GM08714 (cell line): ENCODE measurements around the gene MYO10.
"Not testable (repeated sequence)": the region's sequence is repeated elsewhere in the genome, so short reads cannot be mapped to it uniquely, and the experiment has no call there.

Source experiments
- H3K4me3 ChIP-seq: fragments of 200-500 bp; sonication (Bioruptor generic); 2 replicates; pipeline ENCODE4 v1.5.1; 2014; ENCODE audit warnings: mild to moderate bottlenecking, low read length, inconsistent platforms
- ZNF274 ChIP-seq: IDR thresholded peaks from 2 replicates; pipeline ENCODE4 v1.6.1; 2012; ENCODE audit warnings: mild to moderate bottlenecking, low read depth, low read length

Gene MYO10

GRCh38 chr5:16777432-16777831 lies 158.7 kb downstream of the MYO10 start:
- TF ChIP-seq ZNF274, result no peak
- H3K4me3 ChIP-seq, result no peak overlapping the region

DNA sequence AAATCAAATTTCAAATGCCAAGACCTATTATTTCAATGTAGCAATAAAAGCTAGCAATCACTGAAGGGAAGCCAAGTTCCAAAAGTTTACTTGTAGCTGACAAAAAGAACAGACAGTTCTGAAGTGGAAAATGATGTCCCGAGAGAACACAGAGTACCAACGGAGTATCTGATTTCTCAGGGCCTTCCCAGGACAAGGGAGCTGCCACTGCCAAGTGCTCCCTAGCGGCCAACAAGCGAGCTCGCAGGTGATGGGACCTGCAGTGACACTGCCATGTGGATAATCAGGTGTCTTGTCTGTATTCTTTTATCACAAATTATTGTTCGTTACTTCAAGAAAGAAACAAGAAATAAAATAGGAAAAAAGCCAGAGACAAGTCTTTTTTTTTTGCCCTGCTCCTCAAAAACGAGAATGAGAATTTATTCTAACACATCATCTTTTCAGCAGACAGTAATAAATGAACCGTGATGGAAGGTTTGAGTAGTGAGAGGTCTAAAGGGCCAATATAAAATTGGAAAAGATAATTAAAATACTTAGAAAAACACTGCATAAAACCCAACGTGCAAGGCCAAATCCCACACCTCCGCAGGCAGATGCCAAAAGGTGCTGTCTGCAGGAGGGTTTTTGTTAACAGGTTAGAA lies 159.4 kb downstream of the MYO10 start:
- no peak overlapping the region for H3K4me3 ChIP-seq
- no peak for TF ChIP-seq ZNF274

DNA sequence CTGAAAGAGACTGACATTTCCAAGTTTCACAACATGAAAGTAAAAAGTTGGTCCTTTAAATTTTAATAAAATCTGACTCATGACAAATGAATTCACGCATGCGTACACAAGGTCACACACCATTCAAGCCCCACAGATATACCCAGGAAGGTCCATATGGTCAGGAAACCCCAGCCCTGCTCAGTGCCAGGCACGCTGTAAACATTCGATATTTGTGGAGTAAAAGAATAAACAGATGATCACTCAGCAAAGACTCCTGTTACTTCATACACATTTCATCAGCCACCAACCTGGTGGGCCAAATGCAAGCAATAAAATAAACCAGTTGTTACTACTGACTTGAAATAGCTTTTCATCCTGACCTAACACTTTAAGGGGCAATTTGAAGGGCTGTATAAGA lies 161.3 kb downstream of the MYO10 start:
- no peak overlapping the region for H3K4me3 ChIP-seq
- no peak for TF ChIP-seq ZNF274

- TF ChIP-seq ZNF274, result no peak
- H3K4me3 ChIP-seq, result no peak overlapping the region
Measured at GRCh38 chr5:16773991-16774390, 162.1 kb downstream of the MYO10 start.

DNA sequence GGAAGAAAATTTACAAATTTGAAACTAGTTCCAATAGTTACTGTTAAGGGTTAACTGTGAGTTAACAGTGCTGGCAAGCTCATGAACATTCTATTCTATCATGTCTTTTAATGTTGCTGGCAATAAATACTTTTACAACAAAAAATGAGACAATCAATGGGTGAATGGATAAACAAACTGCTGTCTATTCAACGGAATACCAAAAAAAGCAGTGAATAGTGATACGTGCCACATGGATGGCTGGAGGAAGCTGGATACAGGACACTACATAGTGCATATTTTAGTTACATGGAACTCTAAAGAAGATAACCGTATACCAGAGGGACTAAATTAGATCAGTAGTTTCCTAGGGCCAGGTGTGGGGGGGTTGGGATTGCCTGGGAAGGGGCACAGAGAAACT lies 163.5 kb downstream of the MYO10 start:
- no peak for TF ChIP-seq ZNF274
- no peak overlapping the region for H3K4me3 ChIP-seq

GRCh38 chr5:16768184-16768583 lies 167.9 kb downstream of the MYO10 start:
- TF ChIP-seq ZNF274, result no peak
- no peak overlapping the region for H3K4me3 ChIP-seq

DNA sequence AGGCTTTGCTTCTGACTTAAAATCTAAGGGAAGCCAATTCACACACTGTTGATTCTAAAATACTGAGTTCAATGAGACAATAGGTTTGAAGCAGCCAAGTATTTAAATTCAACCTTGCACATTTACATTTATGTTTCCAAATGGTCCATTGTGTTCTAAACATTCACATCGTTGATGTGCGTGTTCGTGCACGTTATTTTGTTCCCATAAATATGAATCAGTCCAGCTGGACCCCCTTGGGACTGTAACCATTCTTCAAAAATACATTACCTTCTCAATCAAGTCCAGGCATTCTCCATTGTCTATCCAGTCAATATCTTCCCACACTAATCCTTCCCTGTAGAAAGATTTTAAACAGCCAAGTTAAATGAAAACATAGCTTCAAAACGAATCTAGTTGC lies 172.9 kb downstream of the MYO10 start:
- no peak for TF ChIP-seq ZNF274
- H3K4me3 ChIP-seq, result no peak overlapping the region

DNA sequence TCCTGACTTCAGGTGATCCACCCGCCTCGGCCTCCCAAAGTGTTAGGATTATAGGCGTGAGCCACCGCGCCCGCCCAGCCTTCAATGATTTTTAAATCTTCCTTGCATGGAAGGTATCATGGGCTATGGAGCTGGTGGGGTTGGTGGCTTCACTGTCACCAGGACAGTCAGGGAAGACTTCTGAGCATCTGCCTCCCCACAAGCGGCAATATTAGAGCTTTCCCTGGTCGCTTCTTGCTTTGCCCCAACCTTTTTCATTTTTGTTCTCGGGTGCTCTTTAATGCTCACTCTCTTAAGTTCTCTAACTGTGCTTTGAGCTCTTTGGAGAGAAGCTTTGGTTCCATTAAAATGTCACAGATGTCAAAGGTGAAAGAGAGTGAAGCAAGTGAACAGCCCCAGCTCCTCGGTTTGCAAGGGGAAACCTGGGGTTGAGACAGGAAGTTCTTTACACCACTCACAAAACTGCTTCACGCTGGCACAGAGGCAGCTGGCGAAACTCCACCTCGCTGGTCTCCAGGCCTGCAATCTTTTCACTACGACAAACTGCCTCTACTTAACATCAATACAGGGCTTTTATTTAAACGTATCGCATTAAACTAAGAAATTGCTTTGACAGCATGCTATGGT lies 176.8 kb downstream of the MYO10 start:
- no peak overlapping the region for H3K4me3 ChIP-seq
- no peak for TF ChIP-seq ZNF274

DNA sequence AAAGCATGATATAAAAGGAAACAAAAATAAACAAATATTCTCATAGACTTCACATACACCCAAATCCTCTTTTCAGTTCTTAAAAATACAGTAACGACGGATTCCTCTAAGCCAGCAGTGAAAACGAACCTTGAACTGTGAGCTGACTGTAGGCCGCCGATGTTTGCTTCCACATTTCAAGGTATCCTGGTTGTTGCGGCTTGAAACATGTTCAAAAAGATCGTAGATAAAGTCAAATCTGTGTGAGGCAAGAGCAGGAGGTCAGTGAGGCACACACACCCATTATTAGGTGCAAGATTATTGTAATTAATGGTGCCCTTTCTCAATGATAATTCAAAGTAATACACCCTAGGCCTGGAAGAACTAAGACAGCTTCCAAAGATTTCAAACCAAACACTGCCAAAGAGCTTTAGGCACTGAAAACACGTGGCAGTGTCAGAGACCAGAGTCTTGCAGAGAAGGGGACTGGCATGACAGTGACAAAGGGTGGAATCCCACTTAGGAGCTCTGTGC lies 178.0 kb downstream of the MYO10 start:
- TF ChIP-seq ZNF274, result no peak
- no peak overlapping the region for H3K4me3 ChIP-seq

- not testable (repeated sequence) for H3K4me3 ChIP-seq
Measured at GRCh38 chr5:16757577-16757976, 178.5 kb downstream of the MYO10 start.

GRCh38 chr5:16757146-16757545 lies 178.9 kb downstream of the MYO10 start:
- no peak for TF ChIP-seq ZNF274

DNA sequence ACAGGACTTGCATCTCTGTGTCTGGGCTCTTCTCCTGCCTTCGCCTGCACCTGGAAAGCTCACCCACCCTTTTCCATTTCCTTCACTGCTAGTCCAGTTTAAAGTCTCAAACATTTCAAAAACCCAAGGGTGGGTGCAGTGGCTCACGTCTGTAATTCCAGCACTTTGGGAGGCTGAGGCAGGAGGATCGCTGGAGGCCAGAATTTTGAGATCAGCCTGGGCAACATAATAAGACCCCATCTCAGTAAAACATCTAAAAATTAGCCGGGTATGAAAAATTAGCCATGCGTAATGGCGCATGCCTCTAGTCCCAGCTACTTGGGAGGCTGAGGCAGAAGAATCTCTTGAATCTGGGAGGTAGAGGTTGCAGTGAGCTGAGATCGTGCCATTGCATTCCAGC lies 179.4 kb downstream of the MYO10 start:
- no peak overlapping the region for H3K4me3 ChIP-seq
- no peak for TF ChIP-seq ZNF274

More at GRCh38 chr5:16757146-16757545, 178.9 kb downstream of the MYO10 start:
- no peak overlapping the region for H3K4me3 ChIP-seq

DNA sequence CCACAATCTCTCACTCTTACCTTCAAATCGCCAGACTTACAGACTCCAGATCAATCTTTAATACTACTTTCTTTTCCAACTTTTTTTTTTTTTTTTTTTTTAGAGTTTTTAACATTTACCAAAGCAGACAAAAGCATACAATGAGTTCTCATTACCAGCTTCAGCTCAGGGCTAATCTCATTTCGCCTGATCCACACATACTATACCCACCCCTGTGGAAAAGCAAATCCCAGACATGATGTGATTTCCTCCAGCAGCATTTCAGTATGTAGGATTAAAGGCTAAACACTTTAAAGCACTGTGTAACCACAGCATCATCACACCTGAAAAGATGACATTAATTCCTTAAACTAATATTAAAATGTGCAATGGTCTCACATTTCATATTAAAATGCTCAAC lies 180.4 kb downstream of the MYO10 start:
- H3K4me3 ChIP-seq, result no peak overlapping the region
- TF ChIP-seq ZNF274, result no peak

DNA sequence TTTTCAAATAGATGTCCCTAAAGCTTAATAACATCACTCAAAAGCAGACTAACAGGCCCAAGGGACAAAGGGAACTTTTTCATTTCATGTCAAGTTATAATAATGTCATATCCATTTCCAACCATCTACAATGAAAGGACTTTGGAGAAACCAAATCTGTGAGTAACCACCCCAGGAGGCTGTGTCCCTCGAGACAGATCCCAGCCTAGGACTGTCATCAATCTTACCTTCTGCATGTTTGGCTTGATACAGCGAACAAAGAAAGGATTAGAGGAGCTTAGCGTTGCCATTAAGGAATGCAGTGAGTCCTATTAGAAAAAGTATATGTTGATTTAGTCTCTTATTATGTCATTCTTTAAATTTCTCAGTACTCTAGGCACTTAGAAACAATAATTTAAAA lies 181.5 kb downstream of the MYO10 start:
- TF ChIP-seq ZNF274, result no peak
- H3K4me3 ChIP-seq, result no peak overlapping the region

DNA sequence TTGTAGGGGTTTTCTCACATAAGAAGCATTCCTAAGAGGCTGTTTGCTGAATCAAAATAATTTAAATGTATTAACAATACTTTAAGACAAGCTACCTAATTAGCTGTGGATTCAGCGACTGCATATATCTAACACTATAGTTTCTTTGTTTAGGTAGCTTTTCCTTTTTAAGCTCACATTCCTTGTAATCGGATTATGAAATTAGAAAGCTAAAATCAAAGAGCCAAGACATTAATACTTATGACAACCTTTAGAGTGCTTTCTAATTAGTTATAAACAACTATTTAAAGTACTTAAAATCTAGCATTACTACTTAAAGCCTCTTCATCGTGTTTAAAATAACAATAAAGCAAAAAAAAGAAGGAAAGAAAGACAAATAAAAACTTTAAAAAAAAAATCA lies 182.0 kb downstream of the MYO10 start:
- TF ChIP-seq ZNF274, result no peak
- no peak overlapping the region for H3K4me3 ChIP-seq

- no peak for TF ChIP-seq ZNF274
- no peak overlapping the region for H3K4me3 ChIP-seq
Measured at GRCh38 chr5:16750445-16750844, 185.6 kb downstream of the MYO10 start.
